Heart left ventricle (tissue), 16 donors: ENCODE results near the gene KCTD21. TPM values are rescaled to one million over a fixed set of nuclear protein-coding genes. Genes with fewer than 3 reads are reported as not detected.

Source experiments
- ATAC-seq, 4 donors: fragments of 200-7000 bp; cut with Tn5 transposase; one replicate each; pipeline ENCODE4 v1.9.1; 2020 to 2022; ENCODE audit warnings: moderate library complexity in 4 of 4, mild to moderate bottlenecking in 3 of 4, moderate number of reproducible peaks in 1 of 4
- DNase-seq, 5 donors: peaks; one replicate each; pipeline ENCODE4 v3.0.0-alpha.2; 2020
- H3K27ac ChIP-seq, 12 donors: fragments of 200-600 bp; sonication (generic) in 4 of 12; one replicate each; pipeline versions ENCODE4 v1.5.0 to v1.8.0; 2016 to 2022; ENCODE audit warnings: mild to moderate bottlenecking in 2 of 12
- H3K27me3 ChIP-seq, 9 donors: fragments of 200-600 bp; sonication (generic) in 2 of 9; one replicate each; pipeline versions ENCODE4 v1.5.1 to v1.8.0; 2016 to 2022; ENCODE audit warnings: mild to moderate bottlenecking in 3 of 9
- H3K36me3 ChIP-seq, 9 donors: fragments of 200-600 bp; sonication (generic) in 2 of 9; one replicate each; pipeline versions ENCODE4 v1.5.0 to v1.8.0; 2018 to 2022; ENCODE audit warnings: mild to moderate bottlenecking in 2 of 9
- H3K4me1 ChIP-seq, 12 donors: fragments of 200-600 bp; sonication (generic) in 4 of 12; one replicate each; pipeline versions ENCODE4 v1.5.0 to v1.8.0; 2016 to 2022; ENCODE audit warnings: mild to moderate bottlenecking in 3 of 12
- H3K4me3 ChIP-seq, 12 donors: fragments of 200-600 bp; sonication (generic) in 4 of 12; one replicate each; pipeline versions ENCODE4 v1.5.0 to v1.8.0; 2017 to 2022; ENCODE audit warnings: mild to moderate bottlenecking in 9 of 12, moderate library complexity in 4 of 12
- H3K9me3 ChIP-seq, 12 donors: fragments of 200-600 bp; sonication (generic) in 4 of 12; one replicate each; pipeline versions ENCODE4 v1.5.0 to v1.8.0; 2016 to 2022; ENCODE audit warnings: mild to moderate bottlenecking in 1 of 12
- POLR2A ChIP-seq, 2 donors: fragments of 450-650 bp; IDR thresholded peaks; one replicate each; pipeline ENCODE4 v1.6.1; 2017; ENCODE audit warnings: antibody characterized with exemption in 2 of 2, mild to moderate bottlenecking in 2 of 2, moderate library complexity in 2 of 2
- WGBS, 4 donors: extraction: QIAGEN DNeasy Blood & Tissue Kit in 2 of 4; methylation state at CpG; one replicate each; pipeline versions ENCODE4 v1.1.5 to v1.1.7; 2013 to 2018; 5-methylcytosine and 5-hydroxymethylcytosine counted together
- intact Hi-C, 10 donors: fragments of 100-400 bp; cut with DNase I; formaldehyde crosslinking; loops; one replicate each; pipeline versions ENCODE4 v1.11.1 to v1.14.2; 2022
- polyA plus RNA-seq, 2 donors: library from polyadenylated mRNA; stranded (reverse); fragments of 200-250 nt; gene quantifications; one replicate each; pipeline ENCODE4 v1.2.3, GENCODE V29; 2013
- total RNA-seq, 9 donors: library from RNA; depleted of rRNA in 2 of 9; stranded (reverse); fragments of >200 nt in 2 of 9; fragmentation: NEBNext Ultra II Directional in 3 of 9; extraction: Animal tissue kit (Norgen Biotek cat#: 25700) in 3 of 9; gene quantifications; one replicate each; pipeline versions ENCODE4 v1.1.0 to v1.2.4, GENCODE V29; 2016 to 2023
- TF ChIP-seq, protein P1 (sequence below), 12 donors: fragments of 200-600 bp; sonication (generic) in 4 of 12; IDR thresholded peaks; one replicate each; pipeline versions ENCODE4 v1.5.0 to v1.8.0; 2018 to 2022; ENCODE audit warnings: antibody characterized with exemption in 12 of 12, mild to moderate bottlenecking in 5 of 12
- donor health status: ischemic (EF 13 %, LVEDD 7.1; RV severe dilation, severe dysfunction).
- donor health status: healthy with polysubstance abuse.
- donor health status: DM: no; HTN: yes; CAD: no.
- donor health status: DM: no; HTN: no; CAD: no.
- donor health status: ischemic (EF 25% LVEDD 6.9; RV normal size, moderate dysfunction).
- donor health status: ischemic (EF 25% LVEDD 5.7; RV mildly dilated, moderate dysfunction).
- donor health status: healthy.
- donor health status: DM: yes; HTN: yes; CAD: no.
- donor health status: ischemic (EF 35%, LVEDD 5.7; RV mildly dilated, moderate dysfunction).
- donor health status: nonischemic (EF 11% LVEDD 7.7; RV severe dilation, severe dysfunction).
- donor health status: DM: yes; HTN: yes; CAD: no.
- donor health status: PGD.
- donor health status: ischemic (EF 29% LVEDD 5.4; RV normal size, mild dysfunction).
- donor health status: nonischemic (EF 23%, LVEDD 6.1; RV moderate dilation, normal function).

Gene KCTD21
- total and polyA plus RNA-seq, 11 donors = 3.4 to 10.9 (median 7.2) TPM

DNA sequence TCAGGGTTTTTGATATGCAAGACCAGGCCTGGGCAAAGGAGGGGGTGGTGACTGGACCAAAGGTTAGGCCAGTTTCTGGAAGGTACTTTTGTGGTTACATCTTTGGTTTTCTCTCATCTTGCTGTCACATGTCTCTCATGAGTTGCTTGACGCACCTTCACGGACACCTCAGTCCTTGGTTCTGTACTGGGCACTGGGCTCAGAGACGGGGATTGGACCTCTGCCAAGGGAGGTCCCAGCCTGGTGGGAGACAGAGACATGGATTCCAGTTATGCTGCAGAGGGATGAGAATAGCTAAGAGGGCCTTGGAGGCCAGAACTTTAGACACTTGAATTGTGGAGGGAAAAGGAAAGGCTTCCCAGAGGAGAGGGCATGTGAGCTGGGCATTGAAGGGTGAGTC, 1.9 kb upstream of the KCTD21 start:
- intact Hi-C loops = no loop called here
- ATAC-seq (no peak), DNase-seq (peak in 1 of 5 donors; percentile 36)
- Histone ChIP-seq H3K27ac (no peak overlapping the region), H3K4me3 (peak overlapping the region in 4 of 12 donors; percentile 15 to 96 (median 91)), H3K27me3 (no peaks in the 10 kb centered on the region), H3K4me1 (peaks cover 2 to 54% (median 37%) of the 10 kb centered on the region in 12 donors), H3K9me3 (no peaks in the 10 kb centered on the region), H3K36me3 (peaks cover 0 to 14% (median 0%) of the 10 kb centered on the region in 9 donors)
- no peak for TF ChIP-seq POLR2A (IDR thresholded peaks at IDR 0.05)
- TF ChIP-seq, protein P1, sequence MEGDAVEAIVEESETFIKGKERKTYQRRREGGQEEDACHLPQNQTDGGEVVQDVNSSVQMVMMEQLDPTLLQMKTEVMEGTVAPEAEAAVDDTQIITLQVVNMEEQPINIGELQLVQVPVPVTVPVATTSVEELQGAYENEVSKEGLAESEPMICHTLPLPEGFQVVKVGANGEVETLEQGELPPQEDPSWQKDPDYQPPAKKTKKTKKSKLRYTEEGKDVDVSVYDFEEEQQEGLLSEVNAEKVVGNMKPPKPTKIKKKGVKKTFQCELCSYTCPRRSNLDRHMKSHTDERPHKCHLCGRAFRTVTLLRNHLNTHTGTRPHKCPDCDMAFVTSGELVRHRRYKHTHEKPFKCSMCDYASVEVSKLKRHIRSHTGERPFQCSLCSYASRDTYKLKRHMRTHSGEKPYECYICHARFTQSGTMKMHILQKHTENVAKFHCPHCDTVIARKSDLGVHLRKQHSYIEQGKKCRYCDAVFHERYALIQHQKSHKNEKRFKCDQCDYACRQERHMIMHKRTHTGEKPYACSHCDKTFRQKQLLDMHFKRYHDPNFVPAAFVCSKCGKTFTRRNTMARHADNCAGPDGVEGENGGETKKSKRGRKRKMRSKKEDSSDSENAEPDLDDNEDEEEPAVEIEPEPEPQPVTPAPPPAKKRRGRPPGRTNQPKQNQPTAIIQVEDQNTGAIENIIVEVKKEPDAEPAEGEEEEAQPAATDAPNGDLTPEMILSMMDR (IDR thresholded peaks at IDR 0.05) = no peak
- WGBS, 4 donors = 64 to 80% (median 75%) methylated on average over 3 of the region's 3 CpGs

DNA sequence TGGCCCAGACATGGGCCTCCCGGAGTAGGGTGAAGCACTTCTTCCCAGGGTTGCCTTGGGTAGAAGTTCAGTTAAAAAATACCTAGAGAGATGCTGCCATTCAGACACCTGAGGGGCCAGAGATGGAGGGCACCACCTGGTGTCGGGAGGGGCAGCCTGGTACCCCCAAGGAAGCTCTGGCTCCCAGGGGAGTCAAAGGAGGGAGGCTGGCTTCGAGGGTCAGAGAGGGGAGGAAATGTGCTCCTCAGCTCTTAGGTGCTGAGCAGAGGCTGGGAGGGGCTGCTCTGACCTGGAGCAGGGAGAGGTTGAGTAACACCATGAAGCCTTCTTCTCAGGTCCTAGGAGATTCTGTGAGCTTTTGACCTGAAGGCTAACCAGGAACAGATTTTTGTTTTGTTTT, 1.4 kb upstream of the KCTD21 start:
- intact Hi-C loops = loop anchor here in 7 of 10 donors (2.0 to 10.0 kb wide), 7 partner anchors 48 to 227 kb away; partner anchors contain the start of genes ALG8 (in 4 of the 7), GAB2 (in 1 of the 7) and NDUFC2 (in 1 of the 7)
- Histone ChIP-seq H3K36me3 (peaks cover 0 to 16% (median 0%) of the 10 kb centered on the region in 9 donors), H3K4me3 (peak overlapping the region in 11 of 12 donors; percentile 71 to 96 (median 88)), H3K9me3 (no peaks in the 10 kb centered on the region), H3K4me1 (peaks cover 2 to 54% (median 37%) of the 10 kb centered on the region in 12 donors), H3K27me3 (no peaks in the 10 kb centered on the region), H3K27ac (peak overlapping the region in 6 of 12 donors; percentile 5 to 91 (median 86))
- TF ChIP-seq, protein P1 (IDR thresholded peaks at IDR 0.05) = no peak
- no peak for TF ChIP-seq POLR2A (IDR thresholded peaks at IDR 0.05)
- DNase-seq (peak in 1 of 5 donors; percentile 23), ATAC-seq (no peak)
- 32 to 60% (median 47%) methylated on average over 3 of the region's 3 CpGs for WGBS, 4 donors

DNA sequence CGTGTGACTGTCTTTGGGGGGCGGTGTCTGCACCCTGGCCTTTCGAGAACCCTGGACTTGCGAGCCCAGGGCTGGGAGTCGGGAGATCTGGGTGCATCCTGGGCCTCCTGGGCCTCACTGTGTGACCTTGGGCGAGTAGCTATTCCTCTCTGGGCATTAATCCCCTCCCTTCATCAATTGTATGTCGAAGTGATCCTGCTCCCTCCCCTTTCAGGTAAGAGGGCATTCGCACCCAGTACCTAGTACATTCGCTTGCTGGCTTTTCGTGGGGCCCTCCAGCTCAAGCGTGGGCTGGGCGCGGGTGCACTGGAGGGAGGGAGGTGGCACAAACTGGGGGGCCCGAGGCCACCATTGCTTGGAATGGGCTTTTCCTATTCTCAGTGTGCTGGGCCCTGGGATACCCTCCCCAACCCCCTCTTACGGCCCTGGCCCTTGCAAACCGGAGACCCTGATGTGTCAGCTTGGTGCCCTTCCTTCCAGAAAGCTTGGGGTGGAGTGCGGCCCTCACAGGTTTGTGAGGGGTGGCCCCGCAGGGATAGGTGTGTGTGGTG, 823 bp upstream of the KCTD21 start:
- TF ChIP-seq, protein P1 (IDR thresholded peaks at IDR 0.05) = no peak
- no peak for TF ChIP-seq POLR2A (IDR thresholded peaks at IDR 0.05)
- Histone ChIP-seq H3K9me3 (no peaks in the 10 kb centered on the region), H3K4me1 (peaks cover 2 to 54% (median 37%) of the 10 kb centered on the region in 12 donors), H3K27ac (peak overlapping the region in 11 of 12 donors; percentile 10 to 95 (median 88)), H3K27me3 (no peaks in the 10 kb centered on the region), H3K4me3 (peak overlapping the region; percentile 71 to 96 (median 88)), H3K36me3 (peaks cover 0 to 18% (median 0%) of the 10 kb centered on the region in 9 donors)
- WGBS, 4 donors = 24 to 33% (median 26%) methylated on average over 16 to 18 of the region's 18 CpGs
- peak in 1 of 5 donors; percentile 24 for DNase-seq
- intact Hi-C loops = loop anchor here in 7 of 10 donors (2.0 to 10.0 kb wide), 7 partner anchors 47 to 228 kb away; partner anchors contain the start of genes ALG8 (in 4 of the 7), GAB2 (in 1 of the 7) and NDUFC2 (in 1 of the 7)
- no peak for ATAC-seq
